Panc1 (cell line): ENCODE results near the gene RSL24D1.

Source experiments
- POLR2AphosphoS5 ChIP-seq: IDR thresholded peaks from 2 replicates; pipeline ENCODE4 v1.6.1; 2012; ENCODE audit warnings: mild to moderate bottlenecking, low read depth, low read length, moderate library complexity
- TCF7L2 ChIP-seq: IDR thresholded peaks from 2 replicates; pipeline ENCODE4 v1.6.1; 2011; ENCODE audit warnings: mild to moderate bottlenecking, low read depth, low read length, inconsistent platforms
- TF ChIP-seq, protein P1 (sequence below): fragments of 450-650 bp; IDR thresholded peaks from 2 replicates; pipeline ENCODE4 v1.5.1; 2017; ENCODE audit warnings: mild to moderate bottlenecking

DNA sequence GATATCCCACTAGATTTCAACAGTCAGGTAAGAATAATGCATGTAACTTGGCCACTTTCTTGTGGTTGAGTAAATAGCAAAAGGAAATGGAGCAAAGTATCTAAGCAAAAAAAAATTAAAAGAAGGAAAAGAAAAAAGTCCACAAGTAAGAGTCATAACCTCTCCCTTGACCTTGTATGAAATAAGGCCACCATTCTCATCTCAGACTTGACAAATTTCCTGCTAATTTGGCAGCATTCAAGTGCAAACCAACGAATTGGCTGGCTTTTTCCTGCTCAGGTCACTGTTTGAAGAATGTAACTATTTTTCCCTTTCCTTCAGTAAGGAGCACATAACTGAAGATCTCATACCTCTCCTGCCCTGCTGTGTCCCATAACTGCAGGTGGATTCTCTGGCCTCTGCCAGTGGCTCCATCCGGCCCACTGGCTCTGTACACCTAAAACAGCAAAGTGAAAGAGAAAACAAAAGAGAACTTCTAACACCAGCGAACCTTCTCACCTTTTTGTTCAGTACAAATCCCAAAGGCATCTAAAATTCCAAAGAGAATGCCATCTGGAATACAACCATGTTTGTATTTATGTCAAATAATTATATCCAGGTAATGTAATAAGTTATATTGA is 33.4 kb upstream of the RSL24D1 start:
- TF ChIP-seq, protein P1, sequence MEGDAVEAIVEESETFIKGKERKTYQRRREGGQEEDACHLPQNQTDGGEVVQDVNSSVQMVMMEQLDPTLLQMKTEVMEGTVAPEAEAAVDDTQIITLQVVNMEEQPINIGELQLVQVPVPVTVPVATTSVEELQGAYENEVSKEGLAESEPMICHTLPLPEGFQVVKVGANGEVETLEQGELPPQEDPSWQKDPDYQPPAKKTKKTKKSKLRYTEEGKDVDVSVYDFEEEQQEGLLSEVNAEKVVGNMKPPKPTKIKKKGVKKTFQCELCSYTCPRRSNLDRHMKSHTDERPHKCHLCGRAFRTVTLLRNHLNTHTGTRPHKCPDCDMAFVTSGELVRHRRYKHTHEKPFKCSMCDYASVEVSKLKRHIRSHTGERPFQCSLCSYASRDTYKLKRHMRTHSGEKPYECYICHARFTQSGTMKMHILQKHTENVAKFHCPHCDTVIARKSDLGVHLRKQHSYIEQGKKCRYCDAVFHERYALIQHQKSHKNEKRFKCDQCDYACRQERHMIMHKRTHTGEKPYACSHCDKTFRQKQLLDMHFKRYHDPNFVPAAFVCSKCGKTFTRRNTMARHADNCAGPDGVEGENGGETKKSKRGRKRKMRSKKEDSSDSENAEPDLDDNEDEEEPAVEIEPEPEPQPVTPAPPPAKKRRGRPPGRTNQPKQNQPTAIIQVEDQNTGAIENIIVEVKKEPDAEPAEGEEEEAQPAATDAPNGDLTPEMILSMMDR, result no peak
- no peak for TF ChIP-seq POLR2AphosphoS5
- no peak for TF ChIP-seq TCF7L2
